Tibial artery (tissue), 4 donors: Measurements from ENCODE around the gene MIOX.

Experiments used
- DNase-seq, 2 donors: peaks; one replicate each; pipeline ENCODE4 v3.0.0-alpha.2; 2019
- H3K27ac ChIP-seq, 2 donors: fragments of 200-600 bp; sonication (generic) in 1 of 2; 1 replicate in 1 of 2; 2 replicates in 1 of 2; pipeline ENCODE4 v1.5.1; 2018 to 2019; ENCODE audit warnings: mild to moderate bottlenecking in 1 of 2
- H3K27me3 ChIP-seq, 2 donors: fragments of 200-600 bp; sonication (generic) in 1 of 2; one replicate each; pipeline versions ENCODE4 v1.5.1 to v1.6.0; 2016 to 2019
- H3K36me3 ChIP-seq, 3 donors: fragments of 200-600 bp; sonication (generic) in 2 of 3; one replicate each; pipeline ENCODE4 v1.5.1; 2016 to 2019; ENCODE audit warnings: mild to moderate bottlenecking in 2 of 3
- H3K4me1 ChIP-seq, 4 donors: fragments of 200-600 bp; sonication (generic) in 2 of 4; 1 replicate in 3 of 4; 2 replicates in 1 of 4; pipeline ENCODE4 v1.5.1; 2016 to 2019
- H3K4me3 ChIP-seq, 2 donors: fragments of 200-600 bp; sonication (generic) in 1 of 2; 1 replicate in 1 of 2; 2 replicates in 1 of 2; pipeline ENCODE4 v1.5.1; 2018 to 2019; ENCODE audit warnings: mild to moderate bottlenecking in 2 of 2
- H3K9me3 ChIP-seq, 3 donors: fragments of 200-600 bp; sonication (generic) in 1 of 3; one replicate each; pipeline ENCODE4 v1.5.1; 2016 to 2019
- CTCF ChIP-seq, 2 experiments: fragments of 200-600 bp in 1 of 2; fragments of 450-650 bp in 1 of 2; IDR thresholded peaks; one replicate each; pipeline ENCODE4 v1.5.1; 2017 to 2019; ENCODE audit warnings: antibody characterized with exemption in 2 of 2, mild to moderate bottlenecking in 1 of 2, moderate library complexity in 1 of 2
- intact Hi-C: fragments of 100-400 bp; cut with DNase I; formaldehyde crosslinking; loops from one replicate; pipeline ENCODE4 v1.15.0; 2023; ENCODE audit warnings: low total_unique reads

Gene MIOX

DNA sequence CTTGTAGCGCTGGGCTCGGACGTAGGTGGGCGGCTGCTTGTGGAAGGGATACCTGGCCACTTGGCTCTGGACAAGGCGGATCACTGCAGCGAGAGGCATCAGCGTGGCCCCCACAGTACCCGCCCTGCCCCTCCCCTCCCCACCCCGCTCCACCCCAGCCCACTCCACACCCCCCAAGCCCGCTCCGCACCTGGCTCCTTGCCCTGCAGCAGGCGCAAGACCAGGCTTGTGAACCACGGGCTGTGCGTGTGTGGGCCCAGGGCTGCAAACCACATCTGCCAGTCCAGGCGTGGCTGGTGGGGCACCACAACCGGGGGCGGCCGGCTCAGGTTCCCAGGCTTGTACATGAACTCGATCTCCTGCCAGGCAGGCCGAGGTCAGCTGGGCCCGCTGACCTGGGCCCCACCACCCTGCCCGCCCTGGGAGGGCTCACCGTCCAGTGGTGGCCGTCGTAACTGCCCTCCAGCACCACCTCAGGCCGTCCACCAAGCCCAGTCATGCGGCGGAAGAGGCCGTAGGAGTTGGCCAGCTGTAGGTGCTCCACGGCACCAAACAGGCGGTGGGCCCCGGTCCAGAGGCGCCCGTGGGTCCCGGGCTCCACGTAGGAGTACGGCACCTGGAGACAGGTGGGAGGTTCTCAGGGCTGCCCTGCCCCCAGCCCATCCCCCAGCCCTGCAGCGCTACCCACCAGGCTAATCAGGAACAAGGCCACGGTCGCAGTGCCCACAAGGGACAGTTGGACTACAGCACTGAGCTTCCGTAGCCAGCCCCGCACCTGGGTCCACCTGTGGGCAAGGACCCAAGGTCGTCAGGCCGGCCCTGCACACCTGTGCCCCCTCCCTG, 17.9 kb downstream of the MIOX start:
- Histone ChIP-seq H3K36me3 (peaks cover 32 to 40% (median 34%) of the 10 kb centered on the region in 3 donors), H3K4me1 (peaks cover 0 to 34% (median 19%) of the 10 kb centered on the region in 4 donors), H3K4me3 (no peak overlapping the region), H3K27me3 (no peaks in the 10 kb centered on the region), H3K27ac (no peak overlapping the region), H3K9me3 (no peaks in the 10 kb centered on the region)
- no peak for DNase-seq
- intact Hi-C loops, result loop anchor here (10.0 kb wide), 1 partner anchor 260 kb away; the partner anchor contains the start of gene TUBGCP6
- no peak for TF ChIP-seq CTCF (IDR thresholded peaks at IDR 0.05)

- H3K4me1 ChIP-seq, result peaks cover 0 to 36% (median 19%) of the 10 kb centered on the region in 4 donors
- H3K4me3 ChIP-seq, result no peak overlapping the region
- H3K27ac ChIP-seq, result no peak overlapping the region
- no peaks in the 10 kb centered on the region for H3K9me3 ChIP-seq
- intact Hi-C loops, result loop anchor here (10.0 kb wide), 1 partner anchor 261 kb away; the partner anchor contains the start of gene TUBGCP6
- peaks cover 32 to 43% (median 34%) of the 10 kb centered on the region in 3 donors for H3K36me3 ChIP-seq
- TF ChIP-seq CTCF (IDR thresholded peaks at IDR 0.05), result no peak
- DNase-seq, result no peak
- H3K27me3 ChIP-seq, result no peaks in the 10 kb centered on the region
Measured at GRCh38 chr22:50505276-50505775, 18.7 kb downstream of the MIOX start.

DNA sequence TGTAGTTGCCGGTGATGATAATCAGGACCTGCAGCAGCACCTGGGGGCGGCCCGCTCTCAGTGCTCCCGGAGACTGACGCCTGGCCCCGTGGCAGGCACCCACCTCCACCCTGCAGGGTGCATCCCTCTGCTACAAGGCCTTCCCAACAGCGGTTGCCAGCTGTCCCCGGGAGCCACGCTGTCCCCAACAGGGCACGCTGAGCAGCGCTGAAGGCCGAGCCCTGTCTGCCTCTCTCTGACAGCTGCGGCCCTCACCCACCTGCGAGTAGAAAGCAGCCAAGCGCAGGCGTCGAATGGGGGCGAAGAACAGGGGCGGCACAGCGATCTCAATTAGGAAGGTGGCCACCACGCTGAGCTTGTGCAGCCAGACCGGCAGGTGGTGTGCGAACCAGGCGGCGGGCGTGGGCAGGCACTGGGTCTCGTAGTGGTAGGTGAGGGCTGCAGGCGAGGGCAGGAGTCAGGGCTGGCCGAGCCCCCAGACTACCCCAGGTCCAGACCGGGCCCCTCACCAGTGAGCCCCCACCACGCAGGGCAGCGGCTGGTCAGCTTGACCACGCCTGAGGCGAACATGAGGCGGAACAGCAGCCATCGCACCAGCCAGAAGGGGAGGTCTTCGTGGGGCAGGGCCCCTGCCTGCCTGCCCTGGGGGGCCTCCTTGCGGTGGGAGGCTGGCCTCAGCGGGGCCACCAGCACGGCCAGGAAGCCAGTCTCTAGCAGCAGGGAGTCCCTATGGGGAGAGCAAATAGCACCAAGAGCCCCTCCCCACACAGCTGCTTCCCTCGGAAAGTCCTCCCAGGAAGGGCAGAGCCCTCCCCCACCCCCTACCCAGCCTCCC, 19.3 kb downstream of the MIOX start:
- peak overlapping the region in 1 of 2 donors; percentile 92 for H3K27ac ChIP-seq

DNA sequence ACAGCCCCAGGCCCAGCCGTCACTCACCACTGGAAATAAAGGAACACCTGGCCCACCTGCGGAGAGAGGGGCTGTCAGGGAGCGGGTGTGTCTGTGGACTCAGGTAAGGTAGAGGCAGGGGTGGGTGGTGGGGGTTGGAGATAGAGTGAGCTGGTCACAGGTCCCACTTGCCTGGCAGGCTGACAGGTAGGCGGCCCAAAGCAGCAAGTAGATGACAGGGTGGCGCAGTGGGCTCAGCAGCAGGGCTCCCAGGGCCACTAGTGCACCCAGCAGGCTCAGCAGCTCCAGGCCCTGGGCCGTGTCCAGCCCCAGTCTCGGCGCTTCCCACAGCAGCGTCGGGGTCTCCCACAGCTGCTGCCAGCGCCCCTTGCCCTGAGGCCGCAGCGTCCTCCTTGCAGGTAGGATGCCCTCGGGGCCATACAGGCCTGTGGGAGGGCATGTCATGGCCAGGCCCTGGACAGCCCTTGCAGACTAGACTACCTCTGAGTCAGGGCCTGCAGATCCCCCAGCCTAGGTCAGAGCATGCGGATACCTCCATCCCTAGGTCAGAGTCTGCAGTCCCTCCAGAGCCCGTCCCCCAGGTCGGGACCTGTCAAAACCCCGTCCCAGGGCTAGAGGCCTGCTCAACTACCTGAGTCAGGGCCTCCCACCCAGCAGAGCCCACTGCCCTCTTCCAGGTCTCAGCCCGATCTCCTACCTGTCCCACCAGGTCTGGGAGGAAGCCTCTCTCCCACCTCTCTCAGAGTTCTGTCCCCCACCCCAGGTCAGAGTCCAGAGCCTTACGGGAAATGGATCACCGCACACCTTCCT, 20.2 kb downstream of the MIOX start:
- no peaks in the 10 kb centered on the region for H3K9me3 ChIP-seq
- peaks cover 0 to 36% (median 19%) of the 10 kb centered on the region in 4 donors for H3K4me1 ChIP-seq
- no peak for DNase-seq
- intact Hi-C loops, result loop anchor here (10.0 kb wide), 1 partner anchor 262 kb away; the partner anchor contains the start of gene TUBGCP6
- no peaks in the 10 kb centered on the region for H3K27me3 ChIP-seq
- peak overlapping the region; percentile 92 to 94 for H3K27ac ChIP-seq
- no peak for TF ChIP-seq CTCF (IDR thresholded peaks at IDR 0.05)
- H3K4me3 ChIP-seq, result peak overlapping the region; percentile 88 to 99
- H3K36me3 ChIP-seq, result peaks cover 32 to 49% (median 34%) of the 10 kb centered on the region in 3 donors

More for the DNA sequence above, 19.3 kb downstream of the MIOX start:
- peak overlapping the region; percentile 88 to 99 for H3K4me3 ChIP-seq
- H3K4me1 ChIP-seq, result peaks cover 0 to 36% (median 19%) of the 10 kb centered on the region in 4 donors
- intact Hi-C loops, result loop anchor here (10.0 kb wide), 1 partner anchor 261 kb away; the partner anchor contains the start of gene TUBGCP6
- no peaks in the 10 kb centered on the region for H3K27me3 ChIP-seq
- peaks cover 32 to 49% (median 34%) of the 10 kb centered on the region in 3 donors for H3K36me3 ChIP-seq
- no peaks in the 10 kb centered on the region for H3K9me3 ChIP-seq
- no peak for DNase-seq
- TF ChIP-seq CTCF (IDR thresholded peaks at IDR 0.05), result no peak
